NCI-H526 treated with DMSO at 0.1 percent for 48 hours (cell line): ENCODE data around the gene SND1.

Source experiments
- DNase-seq: peaks from one replicate; lab custom pipeline; 2025; lab: John Stamatoyannopoulos, UW

The SND1 gene

GRCh38 chr7:127683776-127684681 lies 32.0 kb downstream of the SND1 start:
- DNase-seq: no peak

GRCh38 chr7:127689194-127689772 lies 37.3 kb downstream of the SND1 start:
- no peak for DNase-seq

GRCh38 chr7:127690337-127690736 lies 38.3 kb downstream of the SND1 start:
- no peak for DNase-seq

- DNase-seq: no peak
These were observed 38.8 kb downstream of the SND1 start for GRCh38 chr7:127690806-127691205.

GRCh38 chr7:127692200-127692599 lies 40.2 kb downstream of the SND1 start:
- DNase-seq: no peak

- DNase-seq: no peak
These were observed 47.9 kb downstream of the SND1 start for GRCh38 chr7:127699853-127700252.

GRCh38 chr7:127702052-127702652 lies 50.2 kb downstream of the SND1 start:
- no peak for DNase-seq

GRCh38 chr7:127702938-127703337 lies 50.9 kb downstream of the SND1 start:
- DNase-seq: no peak

GRCh38 chr7:127704211-127704610 lies 52.2 kb downstream of the SND1 start:
- DNase-seq: no peak

- DNase-seq: no peak
These were observed 53.5 kb downstream of the SND1 start for GRCh38 chr7:127705461-127705959.

- no peak for DNase-seq
These were observed 54.8 kb downstream of the SND1 start for GRCh38 chr7:127706766-127707165.

GRCh38 chr7:127708201-127708600 lies 56.2 kb downstream of the SND1 start:
- DNase-seq: no peak

GRCh38 chr7:127708788-127709187 lies 56.8 kb downstream of the SND1 start:
- peak; percentile 48 for DNase-seq

- peak; percentile 1 for DNase-seq
These were observed 58.6 kb downstream of the SND1 start for GRCh38 chr7:127710635-127711034.

- no peak for DNase-seq
These were observed 59.9 kb downstream of the SND1 start for GRCh38 chr7:127711872-127712271.

GRCh38 chr7:127713006-127713405 lies 61.0 kb downstream of the SND1 start:
- no peak for DNase-seq

- no peak for DNase-seq
These were observed 61.8 kb downstream of the SND1 start for GRCh38 chr7:127713758-127714157.

- DNase-seq: no peak
These were observed 63.3 kb downstream of the SND1 start for GRCh38 chr7:127715272-127715671.

- DNase-seq: no peak
These were observed 63.9 kb downstream of the SND1 start for GRCh38 chr7:127715901-127716300.

- DNase-seq: no peak
These were observed 65.7 kb downstream of the SND1 start for GRCh38 chr7:127717502-127718339.

- DNase-seq: no peak
These were observed 66.3 kb downstream of the SND1 start for GRCh38 chr7:127718340-127718679.

- DNase-seq: no peak
These were observed 74.5 kb downstream of the SND1 start for GRCh38 chr7:127726476-127726875.
